Measurements from ENCODE around the gene ADD1. TPM values are rescaled to one million over a fixed set of nuclear protein-coding genes. Genes with fewer than 3 reads are reported as not detected.

The ADD1 gene
- total and polyA plus RNA-seq, 2 of the 13 experiments (the other 11 are each of a cell fraction or from before 2014, with no cell fraction given): 73.9 to 122 TPM

DNA sequence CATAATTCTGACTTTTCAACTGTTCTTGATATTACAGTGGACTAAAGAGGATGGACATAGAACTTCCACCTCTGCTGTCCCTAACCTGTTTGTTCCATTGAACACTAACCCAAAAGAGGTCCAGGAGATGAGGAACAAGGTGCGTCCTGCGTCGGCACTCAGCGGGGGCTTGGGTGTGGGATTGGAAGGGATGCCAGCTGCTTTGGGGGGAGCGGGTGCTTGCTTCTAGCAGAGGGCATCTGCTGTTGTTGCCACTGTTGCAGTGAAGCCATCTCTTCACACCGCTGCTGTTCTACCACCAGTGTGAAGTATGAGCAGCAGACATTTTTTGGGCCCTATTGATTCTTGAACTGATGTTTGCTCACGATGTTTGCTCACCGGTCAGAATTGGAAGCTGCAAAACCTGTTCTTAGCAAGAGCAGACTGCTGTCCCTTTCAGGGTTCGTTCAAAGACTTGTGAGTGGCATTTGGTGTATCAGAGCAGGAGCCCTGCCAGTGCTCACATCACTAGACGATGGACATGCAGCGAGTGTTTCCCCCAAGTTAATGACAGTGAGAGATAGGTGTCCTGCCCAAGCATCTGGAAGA is 64.2 kb downstream of the ADD1 start:
- H3K36me3 ChIP-seq (replicated peaks in 1 of 2; ENCODE audit: control insufficient read depth in 1 of 2, insufficient read depth in 2 of 2, low read length in 2 of 2): peaks cover 30 to 78% of the 10 kb centered on the region in 2 experiments
- H3K79me2 ChIP-seq (ENCODE audit: insufficient read depth, low read length): no peaks in the 10 kb centered on the region
- intact Hi-C loops (cut with micrococcal nuclease; ENCODE audit: unreplicated experiment) (no loop called here), in situ Hi-C loops (cut with HindIII; ENCODE audit: extremely low pct_ligation_motif_present, low pct_unique_long_range_greater_than_20kb) (no loop called here)
- POLR2A ChIA-PET: no interaction called here
- H3K4me1 ChIP-seq (ENCODE audit: insufficient read depth, low read length): peaks cover 14% of the 10 kb centered on the region
- peak; percentile 80 for ATAC-seq
- no peak for FAIRE-seq
- peak; percentile 14 for DNase-seq (ENCODE audit: low spot score)
- H3K9ac ChIP-seq (ENCODE audit: insufficient read depth, low read depth, low read length): no peak overlapping the region
- peaks cover 4% of the 10 kb centered on the region; the same call in 1 of the 2 replicates for H4K20me1 ChIP-seq (ENCODE audit: insufficient read depth, low read length)
- H3K27me3 ChIP-seq (ENCODE audit: control insufficient read depth in 1 of 2, insufficient read depth in 2 of 2, low read length in 2 of 2): no peaks in the 10 kb centered on the region
- no TSS peak for BruUV-seq (replicated peaks)
- no peaks in the 10 kb centered on the region for H3K9me3 ChIP-seq (ENCODE audit: low read length)
- CTCF ChIA-PET (ENCODE audit: low intra/inter-chr PET ratio, low total read pairs): no interaction called here
- WGBS (ENCODE audit: low lambda C conversion rate): 81% methylated on average over 10 of the region's 11 CpGs
- H3K27ac ChIP-seq (ENCODE audit: extremely low read length, insufficient read depth, low read length): no peak overlapping the region
- no peak overlapping the region for H2AFZ ChIP-seq (ENCODE audit: low read length)
- no peak overlapping the region for H3K4me3 ChIP-seq (replicated peaks in 1 of 3; ENCODE audit: insufficient read depth in 1 of 3, low read depth in 2 of 3, low read length in 3 of 3)
- H3K4me2 ChIP-seq (ENCODE audit: low read depth, low read length): no peak overlapping the region
- TF ChIP-seq NR2F2 (IDR thresholded peaks at IDR 0.05; ENCODE audit: borderline replicate concordance, low read depth) (no peak), ZNF329 (CRISPR knock-in tag; IDR thresholded peaks at IDR 0.05; ENCODE audit: low read depth) (no peak), EEA1 (CRISPR knock-in tag; IDR thresholded peaks at IDR 0.05; ENCODE audit: borderline replicate concordance) (no peak), HMG20B (CRISPR knock-in tag; conservative IDR thresholded peaks at IDR 0.05) (no peak), MTA1 (CRISPR knock-in tag; IDR thresholded peaks at IDR 0.05; ENCODE audit: borderline replicate concordance) (no peak), SALL1 (CRISPR knock-in tag; IDR thresholded peaks at IDR 0.05) (0 out of 2 replicates have a peak, but pooled peaks have one; percentile 14), KDM6A (CRISPR knock-in tag; IDR thresholded peaks at IDR 0.05; ENCODE audit: low read depth) (no peak), ZNF781 (CRISPR knock-in tag; IDR thresholded peaks at IDR 0.05; ENCODE audit: borderline replicate concordance, not compliant biosample characterization) (no peak), CCDC6 (CRISPR knock-in tag; IDR thresholded peaks at IDR 0.05) (no peak), SP4 (CRISPR knock-in tag; IDR thresholded peaks at IDR 0.05) (no peak), ZBTB38 (CRISPR knock-in tag; IDR thresholded peaks at IDR 0.05) (no peak), NFYC (CRISPR knock-in tag; IDR thresholded peaks at IDR 0.05) (no peak)
- TF ChIP-seq, protein P1, sequence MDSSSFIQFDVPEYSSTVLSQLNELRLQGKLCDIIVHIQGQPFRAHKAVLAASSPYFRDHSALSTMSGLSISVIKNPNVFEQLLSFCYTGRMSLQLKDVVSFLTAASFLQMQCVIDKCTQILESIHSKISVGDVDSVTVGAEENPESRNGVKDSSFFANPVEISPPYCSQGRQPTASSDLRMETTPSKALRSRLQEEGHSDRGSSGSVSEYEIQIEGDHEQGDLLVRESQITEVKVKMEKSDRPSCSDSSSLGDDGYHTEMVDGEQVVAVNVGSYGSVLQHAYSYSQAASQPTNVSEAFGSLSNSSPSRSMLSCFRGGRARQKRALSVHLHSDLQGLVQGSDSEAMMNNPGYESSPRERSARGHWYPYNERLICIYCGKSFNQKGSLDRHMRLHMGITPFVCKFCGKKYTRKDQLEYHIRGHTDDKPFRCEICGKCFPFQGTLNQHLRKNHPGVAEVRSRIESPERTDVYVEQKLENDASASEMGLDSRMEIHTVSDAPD (CRISPR knock-in tag; IDR thresholded peaks at IDR 0.05): no peak
- TF ChIP-seq, protein P2, sequence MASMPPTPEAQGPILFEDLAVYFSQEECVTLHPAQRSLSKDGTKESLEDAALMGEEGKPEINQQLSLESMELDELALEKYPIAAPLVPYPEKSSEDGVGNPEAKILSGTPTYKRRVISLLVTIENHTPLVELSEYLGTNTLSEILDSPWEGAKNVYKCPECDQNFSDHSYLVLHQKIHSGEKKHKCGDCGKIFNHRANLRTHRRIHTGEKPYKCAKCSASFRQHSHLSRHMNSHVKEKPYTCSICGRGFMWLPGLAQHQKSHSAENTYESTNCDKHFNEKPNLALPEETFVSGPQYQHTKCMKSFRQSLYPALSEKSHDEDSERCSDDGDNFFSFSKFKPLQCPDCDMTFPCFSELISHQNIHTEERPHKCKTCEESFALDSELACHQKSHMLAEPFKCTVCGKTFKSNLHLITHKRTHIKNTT (CRISPR knock-in tag; IDR thresholded peaks at IDR 0.05): no peak
- TF ChIP-seq, protein P3, sequence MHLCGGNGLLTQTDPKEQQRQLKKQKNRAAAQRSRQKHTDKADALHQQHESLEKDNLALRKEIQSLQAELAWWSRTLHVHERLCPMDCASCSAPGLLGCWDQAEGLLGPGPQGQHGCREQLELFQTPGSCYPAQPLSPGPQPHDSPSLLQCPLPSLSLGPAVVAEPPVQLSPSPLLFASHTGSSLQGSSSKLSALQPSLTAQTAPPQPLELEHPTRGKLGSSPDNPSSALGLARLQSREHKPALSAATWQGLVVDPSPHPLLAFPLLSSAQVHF (CRISPR knock-in tag; IDR thresholded peaks at IDR 0.05): no peak
- TF ChIP-seq, protein P4, sequence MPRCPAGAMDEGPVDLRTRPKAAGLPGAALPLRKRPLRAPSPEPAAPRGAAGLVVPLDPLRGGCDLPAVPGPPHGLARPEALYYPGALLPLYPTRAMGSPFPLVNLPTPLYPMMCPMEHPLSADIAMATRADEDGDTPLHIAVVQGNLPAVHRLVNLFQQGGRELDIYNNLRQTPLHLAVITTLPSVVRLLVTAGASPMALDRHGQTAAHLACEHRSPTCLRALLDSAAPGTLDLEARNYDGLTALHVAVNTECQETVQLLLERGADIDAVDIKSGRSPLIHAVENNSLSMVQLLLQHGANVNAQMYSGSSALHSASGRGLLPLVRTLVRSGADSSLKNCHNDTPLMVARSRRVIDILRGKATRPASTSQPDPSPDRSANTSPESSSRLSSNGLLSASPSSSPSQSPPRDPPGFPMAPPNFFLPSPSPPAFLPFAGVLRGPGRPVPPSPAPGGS (CRISPR knock-in tag; IDR thresholded peaks at IDR 0.05): 0 out of 2 replicates have a peak, but pooled peaks have one; percentile 17
- TF ChIP-seq, protein P5, sequence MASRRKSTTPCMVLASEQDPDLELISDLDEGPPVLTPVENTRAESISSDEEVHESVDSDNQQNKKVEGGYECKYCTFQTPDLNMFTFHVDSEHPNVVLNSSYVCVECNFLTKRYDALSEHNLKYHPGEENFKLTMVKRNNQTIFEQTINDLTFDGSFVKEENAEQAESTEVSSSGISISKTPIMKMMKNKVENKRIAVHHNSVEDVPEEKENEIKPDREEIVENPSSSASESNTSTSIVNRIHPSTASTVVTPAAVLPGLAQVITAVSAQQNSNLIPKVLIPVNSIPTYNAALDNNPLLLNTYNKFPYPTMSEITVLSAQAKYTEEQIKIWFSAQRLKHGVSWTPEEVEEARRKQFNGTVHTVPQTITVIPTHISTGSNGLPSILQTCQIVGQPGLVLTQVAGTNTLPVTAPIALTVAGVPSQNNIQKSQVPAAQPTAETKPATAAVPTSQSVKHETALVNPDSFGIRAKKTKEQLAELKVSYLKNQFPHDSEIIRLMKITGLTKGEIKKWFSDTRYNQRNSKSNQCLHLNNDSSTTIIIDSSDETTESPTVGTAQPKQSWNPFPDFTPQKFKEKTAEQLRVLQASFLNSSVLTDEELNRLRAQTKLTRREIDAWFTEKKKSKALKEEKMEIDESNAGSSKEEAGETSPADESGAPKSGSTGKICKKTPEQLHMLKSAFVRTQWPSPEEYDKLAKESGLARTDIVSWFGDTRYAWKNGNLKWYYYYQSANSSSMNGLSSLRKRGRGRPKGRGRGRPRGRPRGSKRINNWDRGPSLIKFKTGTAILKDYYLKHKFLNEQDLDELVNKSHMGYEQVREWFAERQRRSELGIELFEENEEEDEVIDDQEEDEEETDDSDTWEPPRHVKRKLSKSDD (CRISPR knock-in tag; IDR thresholded peaks at IDR 0.05; ENCODE audit: low read depth): no peak
